Globus pallidus (tissue), 1 donor: Measurements from ENCODE around the gene NPSR1.
"Not testable (repeated sequence)": the region's sequence is repeated elsewhere in the genome, so short reads cannot be mapped to it uniquely, and the experiment has no call there.

Experiments used
- DNase-seq: peaks from one replicate; pipeline ENCODE4 v3.0.0-alpha.2; 2015; ENCODE audit warnings: low spot score

NPSR1 gene

GRCh38 chr7:34758111-34758601 lies 100.1 kb downstream of the NPSR1 start:
- no peak for DNase-seq

- DNase-seq, result peak; percentile 44
Observed at GRCh38 chr7:34759477-34760125, 101.6 kb downstream of the NPSR1 start.

GRCh38 chr7:34760271-34760670 lies 102.3 kb downstream of the NPSR1 start:
- no peak for DNase-seq

- DNase-seq, result no peak
Observed at GRCh38 chr7:34761206-34761605, 103.2 kb downstream of the NPSR1 start.

- no peak for DNase-seq
Observed at GRCh38 chr7:34761627-34762026, 103.6 kb downstream of the NPSR1 start.

GRCh38 chr7:34762764-34763163 lies 104.7 kb downstream of the NPSR1 start:
- no peak for DNase-seq

- no peak for DNase-seq
Observed at GRCh38 chr7:34772296-34772938, 114.4 kb downstream of the NPSR1 start.

GRCh38 chr7:34776748-34777358 lies 118.8 kb downstream of the NPSR1 start:
- no peak for DNase-seq

GRCh38 chr7:34780546-34780945 lies 122.5 kb downstream of the NPSR1 start:
- DNase-seq, result no peak

- DNase-seq, result no peak
Observed at GRCh38 chr7:34787586-34787985, 129.6 kb downstream of the NPSR1 start.

GRCh38 chr7:34806831-34807230 lies 148.8 kb downstream of the NPSR1 start:
- no peak for DNase-seq

GRCh38 chr7:34807548-34808340 lies 149.7 kb downstream of the NPSR1 start:
- DNase-seq, result no peak

- DNase-seq, result not testable (repeated sequence)
Observed at GRCh38 chr7:34814203-34814842, 156.3 kb downstream of the NPSR1 start.

GRCh38 chr7:34821932-34822558 lies 164.0 kb downstream of the NPSR1 start:
- DNase-seq, result no peak

GRCh38 chr7:34823650-34824258 lies 165.7 kb downstream of the NPSR1 start:
- peak; percentile 67 for DNase-seq

- DNase-seq, result no peak
Observed at GRCh38 chr7:34825221-34825620, 167.2 kb downstream of the NPSR1 start.

- DNase-seq, result no peak
Observed at GRCh38 chr7:34830390-34830789, 172.4 kb downstream of the NPSR1 start.

- DNase-seq, result no peak
Observed at GRCh38 chr7:34831436-34831835, 173.4 kb downstream of the NPSR1 start.

- no peak for DNase-seq
Observed at GRCh38 chr7:34832020-34832419, 174.0 kb downstream of the NPSR1 start.

- DNase-seq, result no peak
Observed at GRCh38 chr7:34835901-34836600, 178.0 kb downstream of the NPSR1 start.
